Activated CD8-positive, alpha-beta memory T cell treated with anti-CD3 and anti-CD28 coated beads for 48 hours (primary cell): Measurements from ENCODE around the gene CR1L.
"Not testable (repeated sequence)": the region's sequence is repeated elsewhere in the genome, so short reads cannot be mapped to it uniquely, and the experiment has no call there.

Experiments used
- DNase-seq, 3 experiments: peaks; one replicate each; pipeline ENCODE4 v3.0.0-alpha.2; 2020; ENCODE audit warnings: low read depth in 2 of 3, low spot score in 2 of 3

Gene CR1L

DNA sequence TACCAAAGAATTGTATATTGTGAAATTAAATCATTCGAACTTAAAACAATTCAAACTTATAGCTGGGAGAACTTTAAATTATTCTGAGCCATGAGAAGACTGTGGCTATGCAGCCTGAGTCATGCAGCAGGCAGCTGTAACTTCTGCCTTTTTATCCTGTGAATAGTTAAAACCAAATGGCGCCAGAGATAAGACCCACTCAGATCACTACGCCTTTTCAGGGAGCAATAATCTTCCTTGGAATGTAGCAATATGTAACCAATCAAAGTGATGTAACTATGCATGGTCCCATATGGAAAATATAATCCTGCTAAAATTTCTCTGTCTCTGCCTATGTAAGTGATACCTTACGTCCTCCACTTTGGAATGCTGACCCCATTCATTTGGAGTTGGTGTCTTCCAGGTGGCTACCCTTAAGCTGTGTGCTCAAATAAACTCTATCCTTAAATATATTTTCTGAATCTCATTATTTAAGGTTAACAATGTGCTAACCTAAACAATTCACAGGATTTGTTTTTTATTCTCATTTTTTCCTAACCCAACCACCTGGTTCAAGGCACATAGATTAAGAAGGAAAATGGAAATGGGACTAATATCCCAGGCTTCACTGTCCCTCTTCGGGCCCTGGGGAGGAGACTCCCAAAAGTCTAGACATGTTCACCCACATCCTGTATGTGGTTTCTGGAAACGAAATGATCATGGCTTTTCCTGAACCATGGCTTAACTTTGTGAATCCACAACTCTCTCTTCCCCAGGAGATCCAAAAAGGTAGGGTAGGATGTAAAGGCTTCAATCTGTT is 35.9 kb downstream of the CR1L start:
- DNase-seq: not testable (repeated sequence)

DNA sequence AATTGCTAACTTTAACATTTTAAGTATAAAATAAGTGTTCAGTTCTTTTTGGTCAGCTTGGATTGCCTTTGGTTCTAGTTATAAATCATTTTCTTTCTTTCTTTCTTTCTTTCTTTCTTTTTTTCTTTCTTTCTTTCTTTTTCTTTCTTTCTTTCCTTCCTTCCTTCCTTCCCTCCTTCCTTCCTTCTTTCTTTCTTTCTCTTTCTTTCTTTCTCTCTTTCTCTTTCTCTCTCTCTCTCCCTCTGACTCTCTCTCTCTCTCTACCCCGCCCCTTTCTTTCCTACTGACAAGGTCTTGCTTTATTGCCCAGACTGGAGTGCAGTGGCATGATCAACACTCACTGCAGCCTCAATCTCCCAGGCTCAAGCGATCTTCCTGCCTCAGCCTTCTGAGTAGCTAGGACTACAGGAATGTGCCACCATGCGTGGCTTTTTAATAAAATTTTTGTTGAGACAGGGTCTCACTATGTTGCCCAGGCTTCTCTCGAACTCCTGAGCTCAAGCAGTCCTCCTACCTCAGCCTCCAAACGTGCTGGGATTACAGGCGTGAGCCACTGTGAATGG is 38.0 kb downstream of the CR1L start:
- DNase-seq: not testable (repeated sequence)

DNA sequence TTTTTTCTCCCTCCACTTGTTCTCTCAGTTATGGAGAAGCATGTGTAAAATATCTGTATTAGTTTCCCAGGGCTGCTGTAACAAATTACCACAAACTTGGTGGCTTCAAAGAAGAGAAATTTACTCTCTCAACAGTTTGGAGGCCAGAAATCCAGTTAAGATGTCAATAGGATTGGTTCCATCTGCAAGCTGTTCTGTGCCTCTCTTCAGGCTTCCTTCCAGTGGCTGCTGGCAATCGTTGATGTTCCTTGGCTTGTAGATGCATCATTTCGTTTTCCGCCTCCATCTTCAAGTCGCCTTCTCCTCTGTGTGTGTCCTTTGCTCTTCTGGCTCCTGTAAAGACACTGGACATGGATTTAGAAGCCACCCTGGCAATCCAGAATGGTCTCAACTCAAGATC is 45.6 kb downstream of the CR1L start:
- not testable (repeated sequence) for DNase-seq

DNA sequence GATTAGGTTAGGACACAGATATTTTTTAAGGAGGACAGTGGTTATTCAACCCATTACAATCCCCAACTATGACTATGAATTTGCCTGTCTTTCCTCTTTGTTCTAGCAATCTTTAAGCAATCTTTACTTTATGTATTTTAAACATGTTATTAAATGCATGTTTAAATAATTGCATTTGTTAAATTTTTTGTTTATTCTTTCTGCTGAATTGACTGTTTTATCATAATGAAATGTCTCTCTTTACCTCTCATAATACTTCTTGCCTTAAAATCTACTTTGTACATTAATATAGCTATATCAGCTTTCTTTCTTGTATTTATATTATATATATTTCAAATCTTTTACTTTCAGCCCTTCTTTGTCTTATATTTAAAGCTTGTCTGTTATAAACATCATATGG is 46.1 kb downstream of the CR1L start:
- no peak for DNase-seq

DNA sequence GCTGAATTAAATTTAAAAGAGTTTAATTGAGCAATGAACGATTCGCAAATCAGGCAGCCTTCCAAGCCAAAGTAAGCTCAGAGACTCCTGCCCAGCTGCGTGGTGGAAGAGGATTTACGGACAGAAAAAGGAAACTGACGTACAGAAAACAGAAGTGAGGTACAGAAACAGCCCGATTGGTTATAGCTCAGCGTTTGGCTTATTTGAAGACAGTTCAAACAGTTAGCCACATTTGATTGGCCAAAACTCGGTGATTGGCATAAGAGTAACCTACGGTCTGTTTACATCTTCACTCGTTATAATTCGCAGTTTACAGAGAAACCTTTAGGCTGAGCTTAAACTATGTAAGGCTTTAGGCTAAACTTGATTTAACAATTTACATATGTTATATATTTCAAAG is 46.9 kb downstream of the CR1L start:
- no peak for DNase-seq

DNA sequence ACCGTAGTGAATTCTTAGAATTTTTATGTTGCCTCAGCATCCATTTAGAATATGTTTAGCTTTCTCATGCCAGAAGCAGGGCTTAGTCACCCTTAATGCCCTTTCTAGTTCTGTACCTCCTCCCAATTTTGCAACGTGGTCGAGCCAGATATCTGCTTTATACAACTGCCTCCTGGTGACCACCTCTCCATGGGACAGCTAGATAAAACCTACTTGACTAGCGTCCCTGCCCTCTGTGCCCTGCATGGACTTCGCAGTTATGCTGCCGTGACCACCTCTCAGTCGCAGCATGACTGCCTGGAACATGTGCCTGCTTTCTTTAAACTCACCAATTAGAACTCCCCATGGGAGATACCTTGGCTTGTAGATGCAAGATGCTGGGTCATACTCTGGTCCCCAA is 47.4 kb downstream of the CR1L start:
- DNase-seq: not testable (repeated sequence)

DNA sequence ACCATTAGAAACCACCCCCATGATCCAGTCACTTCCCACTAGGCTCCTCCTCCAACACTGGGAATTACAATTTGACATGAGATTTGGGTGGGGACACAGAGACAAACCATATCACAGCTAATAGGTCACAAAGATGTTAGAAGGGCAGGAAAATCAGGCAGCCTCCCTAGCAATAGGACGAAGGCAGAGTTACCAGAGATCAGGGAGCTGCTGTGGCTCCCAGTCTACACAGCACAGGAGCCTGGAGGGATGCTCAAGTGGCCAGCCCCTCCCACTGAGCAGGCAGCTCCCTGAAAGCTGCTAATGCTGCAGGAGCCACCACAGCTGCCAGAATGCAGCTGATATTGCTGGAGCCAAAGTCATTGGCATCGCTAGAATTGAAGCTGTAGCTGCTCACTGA is 51.0 kb downstream of the CR1L start:
- no peak for DNase-seq

DNA sequence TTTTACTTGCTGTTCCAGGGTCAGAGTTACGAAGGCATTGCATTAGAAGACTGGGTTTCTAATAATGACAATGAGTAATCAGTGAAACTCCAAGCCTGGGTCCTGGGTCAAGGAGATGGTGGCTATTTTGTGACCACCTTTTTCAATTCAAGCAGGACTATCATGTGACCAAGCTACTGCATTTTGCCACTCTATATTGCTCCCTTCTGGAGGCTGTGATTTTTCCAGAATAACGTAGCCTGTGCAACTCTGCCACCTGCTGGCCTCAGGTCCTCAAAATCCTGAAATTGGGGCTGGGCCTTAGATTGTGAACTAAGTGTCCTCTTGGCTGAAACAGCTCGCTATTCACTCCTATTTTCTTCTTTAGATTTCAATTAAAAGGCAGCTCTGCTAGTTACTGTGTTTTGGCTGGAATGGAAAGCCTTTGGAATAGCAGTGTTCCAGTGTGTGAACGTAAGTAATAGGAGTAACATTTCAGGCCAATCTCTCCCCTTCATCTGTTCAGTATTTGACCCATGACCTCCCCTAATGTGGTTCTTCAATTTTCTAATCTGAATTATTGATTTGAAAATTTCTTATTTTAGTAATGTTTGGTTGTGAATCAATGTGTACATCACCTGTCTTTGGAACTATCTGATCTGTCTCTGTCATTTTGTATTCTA is 54.0 kb downstream of the CR1L start:
- DNase-seq: peak in 1 of 3 experiments; percentile 6

DNA sequence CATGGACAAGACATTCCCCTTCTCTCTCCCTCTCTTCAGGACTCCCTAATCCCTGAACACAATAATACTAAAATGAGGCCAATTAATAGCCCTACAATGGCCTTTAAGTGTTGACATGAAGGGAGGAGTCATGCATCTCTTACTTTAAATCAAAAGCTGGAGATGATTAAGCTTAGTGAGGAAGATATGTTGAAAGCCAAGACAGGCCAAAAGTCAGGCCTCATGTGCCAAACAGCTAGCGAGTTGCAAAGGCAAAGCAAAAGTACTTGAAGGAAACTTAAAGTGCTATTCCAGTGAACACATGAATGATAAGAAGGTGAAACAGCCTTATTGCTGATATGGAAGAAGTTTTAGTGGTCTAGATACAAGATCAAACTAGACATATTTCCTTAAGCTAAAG is 57.4 kb downstream of the CR1L start:
- no peak for DNase-seq

DNA sequence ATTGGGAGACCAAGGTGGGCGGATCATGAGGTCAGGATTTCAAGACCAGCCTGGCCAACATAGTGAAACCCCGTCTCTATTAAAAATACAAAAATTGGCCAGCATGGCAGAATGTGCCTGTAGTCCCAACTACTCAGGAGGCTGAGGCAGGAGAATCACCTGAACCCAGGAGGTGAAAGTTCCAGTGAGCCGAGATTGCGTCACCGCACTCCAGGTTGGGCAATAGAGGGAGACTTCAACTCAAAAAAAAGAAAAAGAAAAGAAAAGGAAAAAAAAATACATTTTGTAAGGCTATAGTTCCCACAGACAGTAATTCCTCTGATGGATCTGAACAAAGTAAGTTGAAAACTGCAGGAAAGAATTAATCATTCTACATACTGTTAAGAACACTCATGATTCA is 58.8 kb downstream of the CR1L start:
- no peak for DNase-seq

DNA sequence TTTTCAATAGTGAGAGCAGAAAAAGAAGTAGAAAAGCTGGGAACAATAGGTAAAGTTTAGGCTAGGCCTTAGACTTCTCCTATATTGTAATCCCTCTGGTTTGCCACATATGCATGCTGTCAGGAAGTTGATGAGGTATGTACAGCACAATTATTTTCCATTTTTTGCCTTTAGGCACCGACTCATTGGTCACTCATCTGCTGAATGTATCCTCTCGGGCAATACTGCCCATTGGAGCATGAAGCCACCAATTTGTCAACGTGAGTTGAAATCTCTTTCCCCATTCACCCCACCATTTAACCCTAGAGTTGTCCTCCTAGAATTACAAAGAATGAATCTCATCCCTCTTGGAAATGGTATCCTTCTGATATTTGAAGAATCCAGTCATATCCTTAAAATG is 63.1 kb downstream of the CR1L start:
- DNase-seq: not testable (repeated sequence)

DNA sequence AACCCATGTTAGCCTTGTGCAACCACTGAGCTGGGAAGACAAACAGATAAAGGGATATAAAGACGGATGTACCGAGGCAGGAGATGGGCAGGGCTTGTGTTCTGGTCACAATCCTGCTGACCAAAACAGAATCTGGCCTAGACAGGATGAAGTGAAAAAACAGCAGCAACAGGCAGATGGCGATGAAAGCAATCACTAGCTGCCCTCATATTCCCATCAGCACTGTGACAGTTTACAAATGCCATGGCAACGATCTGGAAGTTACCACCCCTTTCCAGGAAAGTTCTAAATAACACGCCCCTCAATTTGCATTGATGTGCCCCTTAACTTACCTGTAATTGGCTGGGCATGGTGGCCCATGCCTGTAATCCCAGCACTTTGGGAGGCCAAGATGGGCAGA is 66.4 kb downstream of the CR1L start:
- DNase-seq: no peak

DNA sequence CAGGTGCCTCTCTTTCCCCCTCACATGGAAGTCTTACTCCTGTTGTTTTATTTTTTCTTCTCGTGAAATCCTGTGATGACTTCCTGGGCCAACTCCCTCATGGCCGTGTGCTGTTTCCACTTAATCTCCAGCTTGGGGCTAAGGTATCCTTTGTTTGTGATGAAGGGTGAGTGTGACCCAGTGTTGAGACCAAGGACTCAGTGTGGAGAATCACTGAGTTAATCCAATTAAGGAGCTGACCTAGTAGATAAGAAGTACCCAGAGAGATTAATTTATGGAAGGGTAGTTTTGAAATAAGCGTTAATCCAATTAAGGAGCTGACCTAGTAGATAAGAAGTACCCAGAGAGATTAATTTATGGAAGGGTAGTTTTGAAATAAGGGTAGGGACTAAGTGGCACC is 67.8 kb downstream of the CR1L start:
- not testable (repeated sequence) for DNase-seq

DNA sequence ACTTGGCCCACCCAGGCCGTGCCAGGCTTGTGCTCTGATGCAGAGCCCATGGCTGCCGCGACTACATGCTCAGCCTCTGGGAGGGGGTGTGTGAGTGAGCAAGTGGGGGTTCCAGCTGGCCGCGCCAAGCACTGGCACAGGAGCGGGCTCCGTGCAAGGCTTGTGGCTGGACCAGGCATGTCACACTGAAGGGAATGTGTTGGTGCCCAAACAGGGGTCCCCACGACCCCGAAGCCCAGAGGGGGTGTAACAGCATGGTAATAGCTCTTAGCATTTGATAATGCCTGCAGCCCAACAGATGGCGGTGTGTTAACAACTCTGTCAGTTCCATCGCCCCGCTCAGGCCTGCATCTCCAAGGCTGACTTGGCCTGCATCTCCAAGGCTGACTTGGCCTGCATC is 68.6 kb downstream of the CR1L start:
- no peak for DNase-seq

DNA sequence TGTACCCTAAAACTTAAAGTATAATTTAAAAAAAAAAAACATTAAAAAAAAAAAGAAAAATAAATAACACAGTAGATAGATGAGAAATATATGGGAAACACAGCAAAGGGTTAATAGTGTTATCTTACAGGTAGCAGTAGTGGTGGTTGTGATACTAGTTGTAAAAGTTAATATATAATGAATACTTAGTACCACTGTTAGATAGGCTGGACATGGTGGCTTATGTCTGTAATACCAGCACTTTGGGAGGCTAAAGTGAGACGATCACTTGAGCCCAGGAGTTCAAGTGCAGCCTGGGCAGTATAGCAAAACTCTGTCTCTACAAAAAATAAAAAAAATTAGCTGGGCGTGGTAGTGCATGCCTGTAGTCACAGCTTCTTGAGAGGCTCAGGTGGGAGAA is 74.3 kb downstream of the CR1L start:
- DNase-seq: no peak

DNA sequence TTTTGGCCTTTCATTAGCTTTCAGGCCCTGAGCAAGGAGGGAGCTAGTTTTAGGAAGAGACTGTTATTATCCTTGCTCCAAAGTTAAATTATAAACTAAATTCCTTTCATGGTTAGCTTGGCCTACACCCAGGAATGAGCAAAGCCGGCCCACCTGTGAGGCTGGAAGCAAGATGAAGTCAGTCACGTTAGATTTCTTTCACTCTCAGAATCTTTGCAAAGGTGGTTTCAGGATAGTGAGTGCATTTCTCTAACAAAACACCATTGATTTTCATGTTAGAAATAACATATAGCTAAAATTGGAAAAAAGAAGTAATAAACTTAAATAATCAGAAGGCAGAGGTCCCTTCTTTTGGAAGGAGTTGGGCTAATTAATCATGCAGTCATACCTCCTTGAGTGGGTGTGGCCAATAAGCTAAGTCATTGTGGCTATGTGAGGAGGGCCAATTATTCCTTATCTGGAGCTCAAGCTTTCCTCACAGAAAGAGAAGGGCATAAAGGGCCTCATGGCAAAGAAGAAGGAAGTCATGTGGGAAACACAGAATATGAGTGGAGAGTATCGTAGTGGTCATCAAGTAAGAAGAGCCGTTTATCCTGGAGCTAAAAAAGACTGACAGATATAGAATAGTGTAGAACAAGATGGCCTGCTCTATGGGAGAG is 83.4 kb downstream of the CR1L start:
- DNase-seq: not testable (repeated sequence)

DNA sequence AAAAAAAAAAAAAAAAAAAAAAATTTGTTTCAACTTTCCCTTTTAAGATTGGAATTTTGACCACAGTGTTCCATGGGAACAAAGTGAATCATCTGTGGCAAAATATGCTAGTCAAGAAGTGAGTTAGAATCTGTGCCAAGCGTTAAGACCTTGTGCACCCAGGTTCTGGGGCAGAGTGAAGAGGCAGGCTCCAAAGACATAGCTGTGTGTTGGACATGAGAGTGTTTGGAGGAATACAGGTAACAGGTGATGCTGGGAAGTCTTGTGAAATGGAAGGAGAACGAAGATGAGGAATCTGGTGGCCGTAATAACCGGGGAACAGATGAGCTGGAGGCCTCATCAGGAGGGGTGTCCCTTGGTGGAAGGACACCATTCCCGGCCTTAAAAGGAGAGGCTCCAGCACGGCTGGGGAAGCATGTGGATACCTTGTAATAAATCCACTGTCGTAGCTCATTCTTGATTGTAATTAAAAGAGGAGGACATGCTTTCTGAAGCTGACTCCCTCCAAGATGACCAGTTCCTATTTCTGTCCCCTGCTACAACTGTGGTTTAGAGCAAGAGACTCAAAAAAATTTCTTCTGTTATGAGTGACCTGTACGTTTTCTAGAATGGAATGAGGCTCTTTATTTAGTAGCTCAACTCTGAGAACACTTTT is 92.7 kb downstream of the CR1L start:
- not testable (repeated sequence) for DNase-seq

DNA sequence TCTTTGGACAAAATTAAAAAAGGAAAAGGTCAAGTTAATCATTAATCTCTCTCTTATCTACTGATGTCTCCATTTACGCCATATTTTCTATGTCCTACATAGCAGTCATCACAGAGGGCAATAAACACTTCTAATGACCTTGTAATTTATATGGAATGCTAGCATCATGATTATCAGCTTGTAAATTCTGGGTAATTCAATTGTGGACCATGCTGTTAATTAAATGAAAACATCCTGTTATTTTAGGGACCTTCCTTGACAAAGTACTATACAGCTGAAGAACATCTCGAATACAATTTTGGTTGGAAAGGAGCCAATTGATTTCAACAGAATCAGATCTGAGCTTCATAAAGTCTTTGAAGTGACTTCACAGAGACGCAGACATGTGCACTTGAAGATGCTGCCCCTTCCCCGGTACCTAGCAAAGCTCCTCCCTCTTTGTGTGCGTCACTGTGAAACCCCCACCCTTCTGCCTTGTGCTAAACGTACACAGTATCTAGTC is 93.3 kb downstream of the CR1L start:
- DNase-seq: not testable (repeated sequence)

DNA sequence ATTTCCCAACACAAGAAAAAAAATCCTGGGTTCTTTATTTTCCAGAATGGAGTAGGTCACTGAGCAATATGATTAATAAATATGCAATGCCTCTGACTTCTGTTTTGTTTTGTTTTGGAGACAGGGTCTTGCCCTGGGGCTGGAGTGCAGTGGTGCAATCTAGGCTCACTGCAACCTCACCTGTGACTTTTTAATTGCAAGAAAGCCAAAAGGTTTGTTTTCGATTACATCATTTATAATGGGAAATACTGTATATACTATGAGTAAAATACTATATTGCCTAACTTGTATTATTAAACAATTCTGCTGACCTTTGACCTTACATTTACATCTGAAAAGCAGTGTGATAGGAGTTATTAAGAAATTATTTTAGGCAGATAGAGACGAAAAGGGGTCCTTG is 95.3 kb downstream of the CR1L start:
- DNase-seq: no peak

DNA sequence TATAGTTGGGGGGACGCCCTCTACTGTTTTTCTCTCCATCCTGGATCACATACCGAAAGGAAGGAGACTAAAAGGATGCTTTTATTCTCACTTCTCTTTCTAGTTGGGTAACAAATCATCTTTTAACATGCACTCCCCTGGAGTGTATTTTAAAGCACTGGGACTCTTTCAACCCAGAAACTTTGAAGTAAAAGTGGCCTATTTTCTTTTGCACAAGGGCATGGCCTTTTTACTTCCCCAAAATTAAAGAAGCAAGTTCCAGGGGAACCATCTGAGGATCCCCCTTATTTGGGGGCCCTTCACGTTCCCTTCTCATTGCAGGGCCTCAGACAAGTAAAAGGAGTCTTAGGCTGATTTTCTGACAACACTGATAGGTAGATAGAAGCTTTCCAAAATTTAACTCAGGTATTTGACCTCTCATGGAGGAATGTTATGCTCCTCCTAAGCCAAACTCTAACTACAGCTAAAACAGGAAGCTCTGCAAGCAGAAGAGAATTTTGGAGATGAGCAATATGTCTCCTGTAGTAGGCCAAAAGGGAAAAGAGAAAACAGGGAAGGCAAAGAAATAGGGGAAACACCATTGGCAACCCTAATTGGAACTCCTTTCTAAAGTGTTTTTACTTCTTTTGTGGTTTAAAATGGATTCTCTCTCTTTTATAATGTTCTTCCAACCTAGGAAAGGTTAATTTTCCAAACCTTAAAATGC is 98.1 kb downstream of the CR1L start:
- no peak for DNase-seq
